Subcutaneous abdominal adipose tissue (tissue), 5 donors: ENCODE data around the gene NT5DC3.

Source experiments
- H3K27ac ChIP-seq: one replicate; pipeline ENCODE4 v1.7.0; 2013; ENCODE audit warnings: low read depth, mild to moderate bottlenecking, inconsistent platforms, low read length, moderate library complexity
- H3K27me3 ChIP-seq, 5 donors: one replicate each; pipeline ENCODE4 v1.7.0; 2013; ENCODE audit warnings: low read length in 5 of 5, inconsistent platforms in 1 of 5; ENCODE audit not compliant: control insufficient read depth in 5 of 5, insufficient read depth in 4 of 5
- H3K36me3 ChIP-seq, 5 donors: one replicate each; pipeline ENCODE4 v1.7.0; 2013; ENCODE audit warnings: low read length in 5 of 5; ENCODE audit not compliant: control insufficient read depth in 5 of 5, insufficient read depth in 5 of 5
- H3K4me1 ChIP-seq, 5 donors: one replicate each; pipeline ENCODE4 v1.7.0; 2013; ENCODE audit warnings: low read length in 5 of 5, mild to moderate bottlenecking in 3 of 5, moderate library complexity in 1 of 5; ENCODE audit not compliant: control insufficient read depth in 5 of 5, insufficient read depth in 5 of 5
- H3K4me3 ChIP-seq, 5 donors: one replicate each; pipeline ENCODE4 v1.7.0; 2013; ENCODE audit warnings: low read length in 5 of 5, low read depth in 1 of 5
- H3K9ac ChIP-seq, 5 donors: one replicate each; pipeline ENCODE4 v1.7.0; 2013; ENCODE audit warnings: low read length in 5 of 5, mild to moderate bottlenecking in 4 of 5, moderate library complexity in 3 of 5
- H3K9me3 ChIP-seq, 5 donors: one replicate each; pipeline ENCODE4 v1.7.0; 2013; ENCODE audit warnings: low read length in 5 of 5; ENCODE audit not compliant: control insufficient read depth in 5 of 5
- donor health status: healthy.
- donor health status: healthy.
- donor health status: healthy.
- donor health status: healthy.
- donor health status: healthy.

NT5DC3 gene

DNA sequence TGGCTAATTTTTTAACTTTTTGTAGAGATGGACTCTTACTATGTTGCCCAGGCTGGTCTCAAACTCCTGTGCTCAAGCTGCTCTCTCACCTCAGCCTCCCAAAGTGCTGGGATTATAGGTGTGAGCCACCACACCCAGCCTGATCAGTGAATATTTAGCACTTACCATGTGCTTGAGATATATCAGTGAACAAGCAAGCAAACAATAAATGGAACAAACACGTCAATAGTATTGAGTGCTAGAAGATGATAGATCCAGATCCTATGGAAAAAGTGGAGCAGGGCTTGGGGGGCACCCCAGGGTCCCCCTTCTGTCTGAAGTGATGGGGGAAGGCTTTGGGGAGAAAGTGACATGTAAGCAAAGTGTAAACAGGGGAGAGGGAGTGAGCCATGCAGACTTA lies 83.8 kb downstream of the NT5DC3 start:
- Histone ChIP-seq H3K36me3 (no peaks in the 10 kb centered on the region), H3K4me3 (no peak overlapping the region), H3K4me1 (no peaks in the 10 kb centered on the region), H3K9me3 (no peaks in the 10 kb centered on the region), H3K9ac (no peak overlapping the region), H3K27ac (no peak overlapping the region), H3K27me3 (no peaks in the 10 kb centered on the region)

DNA sequence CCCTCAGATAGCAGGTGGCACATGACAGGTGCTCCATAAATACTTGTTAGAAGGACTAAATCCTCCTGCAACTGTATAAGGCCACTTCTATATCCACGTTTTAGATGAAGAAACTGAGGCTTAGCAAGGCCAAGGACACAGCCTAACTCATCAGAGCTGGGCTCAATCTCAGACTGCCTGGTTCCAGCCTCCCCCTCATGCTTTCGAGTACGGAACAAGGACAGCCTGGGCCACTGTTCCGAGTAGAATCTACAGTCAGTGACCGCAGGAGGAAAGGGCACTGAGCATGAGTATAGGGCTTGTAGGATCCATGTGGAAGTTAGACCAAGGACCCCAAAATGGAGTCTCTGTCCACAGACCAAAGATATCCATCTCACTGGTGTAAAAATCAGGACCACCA lies 84.6 kb downstream of the NT5DC3 start:
- no peak overlapping the region for H3K4me3 ChIP-seq
- no peak overlapping the region for H3K9ac ChIP-seq
- no peaks in the 10 kb centered on the region for H3K36me3 ChIP-seq
- no peaks in the 10 kb centered on the region for H3K9me3 ChIP-seq
- H3K27me3 ChIP-seq: no peaks in the 10 kb centered on the region
- H3K27ac ChIP-seq: no peak overlapping the region
- H3K4me1 ChIP-seq: peaks cover 0 to 3% (median 0%) of the 10 kb centered on the region in 5 donors

DNA sequence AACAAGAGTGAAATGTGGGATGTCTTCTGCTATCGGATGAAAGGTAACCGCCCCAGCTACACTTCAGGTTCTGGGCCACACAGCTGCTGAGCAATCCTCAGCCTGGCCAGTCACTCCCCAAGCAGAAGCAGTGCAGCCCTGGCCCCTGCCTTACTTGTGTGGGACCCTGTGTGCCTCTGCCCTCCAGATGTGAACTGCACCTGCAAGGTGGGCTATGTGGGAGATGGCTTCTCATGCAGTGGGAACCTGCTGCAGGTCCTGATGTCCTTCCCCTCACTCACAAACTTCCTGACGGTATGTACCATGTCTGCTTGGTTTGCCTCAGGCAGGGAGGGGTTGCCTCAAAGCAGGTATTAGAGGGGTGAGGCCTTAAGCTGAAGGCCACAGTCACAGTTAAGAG lies 85.6 kb downstream of the NT5DC3 start:
- Histone ChIP-seq H3K4me3 (no peak overlapping the region), H3K27me3 (no peaks in the 10 kb centered on the region), H3K36me3 (no peaks in the 10 kb centered on the region), H3K9ac (no peak overlapping the region), H3K4me1 (peaks cover 0 to 3% (median 0%) of the 10 kb centered on the region in 5 donors), H3K9me3 (no peaks in the 10 kb centered on the region), H3K27ac (no peak overlapping the region)

DNA sequence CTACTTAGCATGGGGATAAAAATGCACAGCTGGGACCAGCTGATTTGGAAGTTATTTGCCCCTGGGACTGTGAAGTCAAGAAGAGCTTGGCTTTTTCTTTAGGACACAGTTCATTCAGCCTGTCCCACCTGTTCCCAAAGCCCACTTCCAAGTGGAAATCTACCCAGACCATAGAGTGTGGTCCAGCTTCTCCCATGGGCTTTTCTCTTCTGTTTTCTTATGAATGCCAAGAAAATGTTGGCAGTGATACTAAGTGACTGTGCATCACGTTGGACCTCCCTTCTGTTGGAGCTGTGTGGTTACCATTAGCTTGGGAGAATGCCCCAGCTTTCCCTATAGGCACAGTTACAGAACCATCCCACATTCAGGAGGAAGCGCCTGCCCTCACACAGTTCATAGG lies 89.4 kb downstream of the NT5DC3 start:
- no peak overlapping the region for H3K9ac ChIP-seq
- H3K4me3 ChIP-seq: no peak overlapping the region
- H3K36me3 ChIP-seq: no peaks in the 10 kb centered on the region
- no peak overlapping the region for H3K27ac ChIP-seq
- peaks cover 0 to 5% (median 0%) of the 10 kb centered on the region in 5 donors for H3K27me3 ChIP-seq
- no peaks in the 10 kb centered on the region for H3K9me3 ChIP-seq
- peaks cover 0 to 3% (median 0%) of the 10 kb centered on the region in 5 donors for H3K4me1 ChIP-seq

DNA sequence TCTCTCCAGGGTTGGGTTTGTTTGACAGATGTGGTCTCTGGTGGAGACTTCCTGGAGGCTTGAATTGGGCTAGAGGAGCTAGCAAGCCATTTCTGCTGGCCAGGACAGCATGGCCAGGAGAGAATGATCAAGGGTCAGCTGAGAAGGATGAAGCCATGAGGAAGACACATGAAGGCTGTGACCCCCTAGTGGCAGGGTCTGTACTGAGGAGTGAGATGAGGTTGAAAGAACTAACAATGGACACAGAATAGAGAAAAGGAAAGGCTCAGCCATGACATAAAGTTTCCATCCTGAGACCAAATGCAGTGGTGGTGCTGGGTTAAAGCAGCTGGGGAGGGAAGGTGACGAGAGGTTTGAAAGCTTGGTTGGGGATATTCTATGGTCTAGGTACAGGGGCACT lies 89.9 kb downstream of the NT5DC3 start:
- H3K27ac ChIP-seq: no peak overlapping the region
- peaks cover 0 to 7% (median 0%) of the 10 kb centered on the region in 5 donors for H3K27me3 ChIP-seq
- H3K4me3 ChIP-seq: no peak overlapping the region
- H3K9ac ChIP-seq: no peak overlapping the region
- H3K9me3 ChIP-seq: no peaks in the 10 kb centered on the region
- no peaks in the 10 kb centered on the region for H3K36me3 ChIP-seq
- H3K4me1 ChIP-seq: peaks cover 0 to 3% (median 0%) of the 10 kb centered on the region in 5 donors

DNA sequence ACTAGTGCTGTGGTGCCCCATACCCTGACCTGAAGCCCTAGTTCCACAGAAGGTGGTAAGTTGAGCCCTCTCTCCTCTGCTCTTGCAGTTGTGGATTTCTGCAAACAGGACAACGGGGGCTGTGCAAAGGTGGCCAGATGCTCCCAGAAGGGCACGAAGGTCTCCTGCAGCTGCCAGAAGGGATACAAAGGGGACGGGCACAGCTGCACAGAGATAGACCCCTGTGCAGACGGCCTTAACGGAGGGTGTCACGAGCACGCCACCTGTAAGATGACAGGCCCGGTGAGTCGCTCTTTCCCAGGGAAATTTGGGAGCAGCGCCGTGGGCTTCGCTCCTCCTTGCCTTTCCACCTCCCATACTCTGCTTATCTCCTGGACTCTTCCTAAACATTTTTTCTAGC lies 92.2 kb downstream of the NT5DC3 start:
- Histone ChIP-seq H3K27ac (no peak overlapping the region), H3K27me3 (peaks cover 0 to 7% (median 0%) of the 10 kb centered on the region in 5 donors), H3K9ac (no peak overlapping the region), H3K9me3 (no peaks in the 10 kb centered on the region), H3K4me3 (no peak overlapping the region), H3K4me1 (peaks cover 0 to 3% (median 0%) of the 10 kb centered on the region in 5 donors), H3K36me3 (no peaks in the 10 kb centered on the region)

DNA sequence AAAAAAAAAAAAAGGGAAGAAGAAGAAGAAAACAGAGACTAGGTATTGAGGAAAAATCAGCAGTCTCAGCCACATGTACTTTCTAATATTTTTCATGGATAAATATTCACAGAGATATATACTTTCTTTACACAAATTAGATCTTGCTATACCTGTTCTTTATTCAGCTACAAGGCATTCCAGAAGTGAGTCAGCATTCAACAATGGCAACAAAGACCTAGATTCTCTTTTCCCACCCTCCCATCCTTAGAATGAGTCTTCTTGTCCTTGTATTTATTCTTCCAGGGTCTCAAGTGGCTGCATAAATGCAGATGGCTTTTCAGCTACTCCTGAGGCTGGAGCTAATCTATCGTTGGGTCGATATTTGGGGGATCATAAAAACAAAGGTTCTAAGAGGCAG lies 93.0 kb downstream of the NT5DC3 start:
- H3K4me3 ChIP-seq: no peak overlapping the region
- no peaks in the 10 kb centered on the region for H3K9me3 ChIP-seq
- no peak overlapping the region for H3K27ac ChIP-seq
- H3K27me3 ChIP-seq: peaks cover 0 to 7% (median 0%) of the 10 kb centered on the region in 5 donors
- no peaks in the 10 kb centered on the region for H3K36me3 ChIP-seq
- H3K4me1 ChIP-seq: peaks cover 0 to 3% (median 0%) of the 10 kb centered on the region in 5 donors
- H3K9ac ChIP-seq: no peak overlapping the region

DNA sequence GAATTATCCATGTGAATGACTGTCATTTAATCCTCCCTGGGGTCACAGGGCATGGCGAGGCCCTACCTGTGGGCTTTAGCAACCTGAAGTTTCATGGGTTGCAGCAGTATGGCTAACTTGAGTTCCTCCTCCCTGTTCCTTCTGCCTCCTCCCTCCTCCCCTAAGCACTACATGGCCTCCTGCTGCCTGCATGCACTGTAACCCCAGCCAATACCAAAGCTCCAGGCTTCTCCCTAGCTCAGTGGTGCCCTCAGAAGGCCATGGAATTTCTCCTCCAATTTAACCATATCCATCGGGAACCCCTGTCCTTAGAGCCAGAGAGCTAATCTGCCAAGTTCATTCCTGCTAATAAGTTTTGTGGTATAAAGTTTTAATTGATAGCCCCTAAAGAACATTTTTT lies 95.1 kb downstream of the NT5DC3 start:
- Histone ChIP-seq H3K4me1 (peaks cover 0 to 5% (median 0%) of the 10 kb centered on the region in 5 donors), H3K36me3 (no peaks in the 10 kb centered on the region), H3K4me3 (no peak overlapping the region), H3K27me3 (peaks cover 0 to 7% (median 0%) of the 10 kb centered on the region in 5 donors), H3K9me3 (no peaks in the 10 kb centered on the region), H3K9ac (no peak overlapping the region), H3K27ac (no peak overlapping the region)

DNA sequence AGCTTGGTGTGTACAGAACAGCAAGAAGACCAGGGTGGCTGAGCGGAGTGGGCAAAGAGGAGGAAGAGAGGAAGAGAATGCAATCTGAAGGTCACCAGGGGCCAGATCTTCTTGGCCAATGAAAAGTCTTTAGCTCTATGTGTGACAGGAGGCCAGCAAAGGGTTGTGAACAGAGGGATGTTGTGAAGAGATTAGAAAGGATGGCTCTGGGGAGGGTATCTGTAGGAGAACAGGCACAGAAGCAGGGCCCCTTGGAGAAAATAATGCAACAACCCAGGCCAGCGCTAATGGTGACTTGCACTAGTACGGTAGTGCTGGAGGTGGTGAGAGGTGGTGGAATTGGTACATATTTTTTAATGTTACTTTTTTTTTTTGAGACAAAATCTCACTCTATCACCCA lies 97.2 kb downstream of the NT5DC3 start:
- Histone ChIP-seq H3K9ac (no peak overlapping the region), H3K4me1 (peaks cover 0 to 5% (median 0%) of the 10 kb centered on the region in 5 donors), H3K9me3 (no peaks in the 10 kb centered on the region), H3K27me3 (peaks cover 0 to 6% (median 0%) of the 10 kb centered on the region in 5 donors), H3K4me3 (no peak overlapping the region), H3K27ac (no peak overlapping the region), H3K36me3 (no peaks in the 10 kb centered on the region)

DNA sequence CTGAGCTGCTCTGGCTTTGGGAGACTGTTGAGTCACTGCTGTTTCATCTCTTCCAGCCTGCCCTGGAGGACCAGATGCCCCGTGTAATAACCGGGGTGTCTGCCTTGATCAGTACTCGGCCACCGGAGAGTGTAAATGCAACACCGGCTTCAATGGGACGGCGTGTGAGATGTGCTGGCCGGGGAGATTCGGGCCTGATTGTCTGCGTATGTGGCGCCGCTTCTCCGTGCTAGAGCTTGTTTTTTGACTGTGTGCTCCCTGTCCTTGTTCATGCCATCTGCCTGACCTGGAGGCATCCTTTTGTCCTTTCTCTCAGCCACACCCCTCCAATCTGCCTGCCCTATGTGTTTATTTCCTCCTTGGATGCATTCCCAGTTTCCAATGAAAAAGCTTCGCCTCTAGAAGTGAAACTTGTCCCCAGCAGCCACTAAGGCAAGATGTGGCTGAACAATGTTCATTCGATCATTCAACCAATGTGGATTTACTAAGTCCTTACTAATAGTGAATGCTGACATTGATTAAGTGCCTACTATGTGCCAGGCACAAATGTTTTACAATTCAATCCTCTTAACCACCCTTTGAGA lies 98.6 kb downstream of the NT5DC3 start:
- Histone ChIP-seq H3K9me3 (no peaks in the 10 kb centered on the region), H3K9ac (no peak overlapping the region), H3K36me3 (no peaks in the 10 kb centered on the region), H3K4me3 (peak overlapping the region in 1 of 5 donors; percentile 43), H3K27me3 (peaks cover 0 to 3% (median 0%) of the 10 kb centered on the region in 5 donors), H3K4me1 (peaks cover 0 to 5% (median 0%) of the 10 kb centered on the region in 5 donors), H3K27ac (no peak overlapping the region)
